HL-60/S4 treated with retinoic acid at 250 ng/mL for 4 days and 3 days (cell line): ENCODE measurements around the gene FLNC.

Source experiments
- in situ Hi-C: fragments of 300-500 bp; cut with MboI; formaldehyde crosslinking; loops from 2 replicates; pipeline ENCODE4 v1.7.0; 2022; ENCODE audit warnings: low sequenced_read_pairs

FLNC gene

GRCh38 chr7:128831178-128831993 lies 1.2 kb downstream of the FLNC start:
- in situ Hi-C loops: no loop called here

GRCh38 chr7:128831994-128832879 lies 2.0 kb downstream of the FLNC start:
- in situ Hi-C loops: no loop called here

- in situ Hi-C loops: no loop called here
These were observed 2.6 kb downstream of the FLNC start for GRCh38 chr7:128832880-128833147.

- in situ Hi-C loops: no loop called here
These were observed 3.1 kb downstream of the FLNC start for GRCh38 chr7:128833148-128833945.

GRCh38 chr7:128833946-128834325 lies 3.7 kb downstream of the FLNC start:
- in situ Hi-C loops: no loop called here

- in situ Hi-C loops: no loop called here
These were observed 5.1 kb downstream of the FLNC start for GRCh38 chr7:128835231-128835751.

- in situ Hi-C loops: no loop called here
These were observed 5.8 kb downstream of the FLNC start for GRCh38 chr7:128835790-128836641.

GRCh38 chr7:128836729-128837348 lies 6.6 kb downstream of the FLNC start:
- in situ Hi-C loops: no loop called here

- in situ Hi-C loops: no loop called here
These were observed 7.3 kb downstream of the FLNC start for GRCh38 chr7:128837521-128837921.

- in situ Hi-C loops: no loop called here
These were observed 8.0 kb downstream of the FLNC start for GRCh38 chr7:128838109-128838779.

GRCh38 chr7:128838981-128839731 lies 8.9 kb downstream of the FLNC start:
- in situ Hi-C loops: no loop called here

- in situ Hi-C loops: no loop called here
These were observed 9.6 kb downstream of the FLNC start for GRCh38 chr7:128839751-128840177.

- in situ Hi-C loops: no loop called here
These were observed 10.3 kb downstream of the FLNC start for GRCh38 chr7:128840326-128841170.

GRCh38 chr7:128841171-128841690 lies 11.0 kb downstream of the FLNC start:
- in situ Hi-C loops: no loop called here

GRCh38 chr7:128841921-128842673 lies 11.9 kb downstream of the FLNC start:
- in situ Hi-C loops: no loop called here
